Measurements from ENCODE around the gene SLITRK6.
"Not testable (repeated sequence)": the region's sequence is repeated elsewhere in the genome, so short reads cannot be mapped to it uniquely, and the experiment has no call there.

The SLITRK6 gene

GRCh38 chr13:85799097-85799582, at the start of gene SLITRK6:
SLITRK6 (minus strand) TSS chr13:85799419; CDS start chr13:85796508, 2,911 bp downstream.
- in situ Hi-C loops (cut with MboI; ENCODE audit: low sequenced_read_pairs) = no loop called here

- in situ Hi-C loops (cut with MboI; ENCODE audit: low sequenced_read_pairs) = no loop called here
These were observed 47.8 kb upstream of the SLITRK6 start for GRCh38 chr13:85847012-85847411.

- in situ Hi-C loops (cut with MboI; ENCODE audit: low sequenced_read_pairs) = no loop called here
These were observed 42.2 kb upstream of the SLITRK6 start for GRCh38 chr13:85841427-85841826.

- in situ Hi-C loops (cut with MboI; ENCODE audit: low sequenced_read_pairs) = no loop called here
These were observed 34.7 kb upstream of the SLITRK6 start for GRCh38 chr13:85833921-85834320.

GRCh38 chr13:85828094-85828684, 29.0 kb upstream of the SLITRK6 start:
- in situ Hi-C loops (cut with MboI; ENCODE audit: low sequenced_read_pairs) = no loop called here

- in situ Hi-C loops (cut with MboI; ENCODE audit: low sequenced_read_pairs) = no loop called here
These were observed 26.2 kb upstream of the SLITRK6 start for GRCh38 chr13:85825454-85825853.

- in situ Hi-C loops (cut with MboI; ENCODE audit: low sequenced_read_pairs) = loop anchor here (25.0 kb wide), 1 partner anchor 912 kb away; no protein-coding TSS in a partner anchor
These were observed 24.6 kb upstream of the SLITRK6 start for GRCh38 chr13:85823832-85824231.

- in situ Hi-C loops (cut with MboI; ENCODE audit: low sequenced_read_pairs) = loop anchor here (25.0 kb wide), 1 partner anchor 907 kb away; no protein-coding TSS in a partner anchor
These were observed 20.3 kb upstream of the SLITRK6 start for GRCh38 chr13:85819513-85819912.

- in situ Hi-C loops (cut with MboI; ENCODE audit: low sequenced_read_pairs) = loop anchor here (25.0 kb wide), 1 partner anchor 904 kb away; no protein-coding TSS in a partner anchor
These were observed 17.2 kb upstream of the SLITRK6 start for GRCh38 chr13:85816413-85816812.

- in situ Hi-C loops (cut with MboI; ENCODE audit: low sequenced_read_pairs) = loop anchor here (25.0 kb wide), 1 partner anchor 900 kb away; no protein-coding TSS in a partner anchor
These were observed 13.1 kb upstream of the SLITRK6 start for GRCh38 chr13:85812282-85812681.

- in situ Hi-C loops (cut with MboI; ENCODE audit: low sequenced_read_pairs) = loop anchor here (25.0 kb wide), 1 partner anchor 897 kb away; no protein-coding TSS in a partner anchor
These were observed 9.6 kb upstream of the SLITRK6 start for GRCh38 chr13:85808811-85809210.

GRCh38 chr13:85806553-85807175, 7.4 kb upstream of the SLITRK6 start:
- in situ Hi-C loops (cut with MboI; ENCODE audit: low sequenced_read_pairs) = loop anchor here (25.0 kb wide), 1 partner anchor 894 kb away; no protein-coding TSS in a partner anchor

- in situ Hi-C loops (cut with MboI; ENCODE audit: low sequenced_read_pairs) = no loop called here
These were observed 663 bp downstream of the SLITRK6 start for GRCh38 chr13:85798556-85798955.

GRCh38 chr13:85797311-85797710, 1.9 kb downstream of the SLITRK6 start:
- in situ Hi-C loops (cut with MboI; ENCODE audit: low sequenced_read_pairs) = no loop called here

- in situ Hi-C loops (cut with MboI; ENCODE audit: low sequenced_read_pairs) = no loop called here
These were observed 14.0 kb downstream of the SLITRK6 start for GRCh38 chr13:85785205-85785604.

- in situ Hi-C loops (cut with MboI; ENCODE audit: low sequenced_read_pairs) = no loop called here
These were observed 26.9 kb downstream of the SLITRK6 start for GRCh38 chr13:85772367-85772766.

GRCh38 chr13:85771856-85772255, 27.4 kb downstream of the SLITRK6 start:
- in situ Hi-C loops (cut with MboI; ENCODE audit: low sequenced_read_pairs) = no loop called here

- in situ Hi-C loops (cut with MboI; ENCODE audit: low sequenced_read_pairs) = no loop called here
These were observed 30.3 kb downstream of the SLITRK6 start for GRCh38 chr13:85768946-85769345.

GRCh38 chr13:85755123-85755522, 44.1 kb downstream of the SLITRK6 start:
- in situ Hi-C loops (cut with MboI; ENCODE audit: low sequenced_read_pairs) = no loop called here

GRCh38 chr13:85743201-85743770, 55.9 kb downstream of the SLITRK6 start:
- in situ Hi-C loops (cut with MboI; ENCODE audit: low sequenced_read_pairs) = not testable (repeated sequence)
